Gastrocnemius medialis (tissue), 4 donors: ENCODE data around the gene MARCHF10. TPM values are rescaled to one million over a fixed set of nuclear protein-coding genes. Genes with fewer than 3 reads are reported as not detected.

ENCODE experiments used
- ATAC-seq, 2 donors: fragments of 150-250 bp; one replicate each; pipeline ENCODE4 v1.9.1; 2016
- DNase-seq, 2 donors: peaks; one replicate each; pipeline ENCODE4 v3.0.0-alpha.2; 2019
- H3K27ac ChIP-seq, 4 donors: fragments of 200-600 bp; sonication (generic); 1 replicate in 1 of 4; 2 replicates in 3 of 4; pipeline ENCODE4 v1.5.1; 2016 to 2018; ENCODE audit warnings: mild to moderate bottlenecking in 2 of 4, moderate library complexity in 1 of 4
- H3K27me3 ChIP-seq, 3 donors: fragments of 200-600 bp; sonication (generic) in 2 of 3; 1 replicate in 1 of 3; 2 replicates in 2 of 3; pipeline versions ENCODE4 v1.5.1 to v1.6.0; 2016 to 2019; ENCODE audit warnings: mild to moderate bottlenecking in 1 of 3, moderate library complexity in 1 of 3
- H3K36me3 ChIP-seq, 2 donors: fragments of 200-600 bp; sonication (generic) in 1 of 2; one replicate each; pipeline ENCODE4 v1.5.1; 2017 to 2018
- H3K4me1 ChIP-seq, 2 donors: fragments of 200-600 bp; sonication (generic) in 1 of 2; one replicate each; pipeline ENCODE4 v1.5.1; 2016 to 2017; ENCODE audit warnings: mild to moderate bottlenecking in 2 of 2
- H3K4me3 ChIP-seq, 4 donors: fragments of 200-600 bp; sonication (generic) in 3 of 4; 1 replicate in 1 of 4; 2 replicates in 3 of 4; pipeline ENCODE4 v1.5.1; 2016 to 2019; ENCODE audit warnings: mild to moderate bottlenecking in 2 of 4
- H3K9me3 ChIP-seq, 3 donors: fragments of 200-600 bp; sonication (generic) in 2 of 3; 1 replicate in 1 of 3; 2 replicates in 2 of 3; pipeline ENCODE4 v1.5.1; 2016 to 2019
- CTCF ChIP-seq, 5 experiments: fragments of 450-650 bp in 3 of 5; fragments of 200-600 bp in 2 of 5; sonication (generic) in 2 of 5; IDR thresholded peaks in 4 of 5; conservative IDR thresholded peaks in 1 of 5; 1 replicate in 4 of 5; 2 replicates in 1 of 5; pipeline ENCODE4 v1.5.1; 2016 to 2019; ENCODE audit warnings: antibody characterized with exemption in 5 of 5, mild to moderate bottlenecking in 3 of 5, moderate library complexity in 3 of 5
- POLR2A ChIP-seq, 2 donors: fragments of 450-650 bp; IDR thresholded peaks; one replicate each; pipeline ENCODE4 v1.6.1; 2017; ENCODE audit warnings: antibody characterized with exemption in 2 of 2, mild to moderate bottlenecking in 2 of 2, moderate library complexity in 2 of 2
- in situ Hi-C, 4 donors: fragments of 200-750 bp; cut with MboI; loops; one replicate each; pipeline versions ENCODE4 v1.15.0 to v1.8.0; 2017; ENCODE audit warnings: low sequenced_read_pairs in 4 of 4
- intact Hi-C: fragments of 100-400 bp; cut with DNase I; formaldehyde crosslinking; loops from one replicate; pipeline ENCODE4 v1.15.1; 2023; ENCODE audit warnings: low total_unique reads
- total RNA-seq, 4 donors: library from RNA; depleted of rRNA; stranded (reverse); fragments of >200 nt; gene quantifications; one replicate each; pipeline versions ENCODE4 v1.1.0 to v1.2.3, GENCODE V29; 2016

The MARCHF10 gene
- total RNA-seq, 4 donors from 2014 or later, result not detected

DNA sequence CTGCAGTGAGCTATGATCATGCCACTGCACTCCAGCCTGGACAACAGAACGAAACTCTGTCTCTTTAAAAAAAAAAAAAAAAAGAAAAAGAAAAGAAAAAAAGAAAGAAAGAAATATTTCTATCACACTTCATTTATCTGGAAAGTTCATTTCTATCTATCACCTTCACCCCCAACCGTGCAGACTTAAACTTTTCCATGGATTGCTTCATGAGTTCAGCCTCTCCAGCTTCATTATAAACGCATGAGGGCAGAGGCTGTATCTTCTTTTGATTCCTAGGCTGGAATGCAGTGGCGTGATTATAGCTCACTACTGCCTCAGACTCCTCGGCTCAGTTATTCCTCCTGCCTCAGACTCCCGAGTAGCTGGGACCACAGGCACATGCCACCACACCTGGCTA is 152.5 kb downstream of the MARCHF10 start:
- Histone ChIP-seq H3K36me3 (no peaks in the 10 kb centered on the region), H3K27me3 (peaks cover 4 to 11% (median 10%) of the 10 kb centered on the region in 3 donors), H3K4me3 (no peak overlapping the region), H3K27ac (no peak overlapping the region), H3K9me3 (no peaks in the 10 kb centered on the region), H3K4me1 (peaks cover 14 to 25% of the 10 kb centered on the region in 2 donors)
- intact Hi-C loops (no loop called here), in situ Hi-C loops (loop anchor here in 1 of 4 donors (25.0 kb wide), 1 partner anchor 157 kb away; the partner anchor contains the start of gene MARCHF10)
- TF ChIP-seq CTCF (IDR thresholded peaks at IDR 0.05 in 4 of 5, conservative IDR thresholded peaks at IDR 0.05 in 1 of 5) (no peak), POLR2A (IDR thresholded peaks at IDR 0.05) (no peak)
- DNase-seq, result no peak
- ATAC-seq, result no peak

DNA sequence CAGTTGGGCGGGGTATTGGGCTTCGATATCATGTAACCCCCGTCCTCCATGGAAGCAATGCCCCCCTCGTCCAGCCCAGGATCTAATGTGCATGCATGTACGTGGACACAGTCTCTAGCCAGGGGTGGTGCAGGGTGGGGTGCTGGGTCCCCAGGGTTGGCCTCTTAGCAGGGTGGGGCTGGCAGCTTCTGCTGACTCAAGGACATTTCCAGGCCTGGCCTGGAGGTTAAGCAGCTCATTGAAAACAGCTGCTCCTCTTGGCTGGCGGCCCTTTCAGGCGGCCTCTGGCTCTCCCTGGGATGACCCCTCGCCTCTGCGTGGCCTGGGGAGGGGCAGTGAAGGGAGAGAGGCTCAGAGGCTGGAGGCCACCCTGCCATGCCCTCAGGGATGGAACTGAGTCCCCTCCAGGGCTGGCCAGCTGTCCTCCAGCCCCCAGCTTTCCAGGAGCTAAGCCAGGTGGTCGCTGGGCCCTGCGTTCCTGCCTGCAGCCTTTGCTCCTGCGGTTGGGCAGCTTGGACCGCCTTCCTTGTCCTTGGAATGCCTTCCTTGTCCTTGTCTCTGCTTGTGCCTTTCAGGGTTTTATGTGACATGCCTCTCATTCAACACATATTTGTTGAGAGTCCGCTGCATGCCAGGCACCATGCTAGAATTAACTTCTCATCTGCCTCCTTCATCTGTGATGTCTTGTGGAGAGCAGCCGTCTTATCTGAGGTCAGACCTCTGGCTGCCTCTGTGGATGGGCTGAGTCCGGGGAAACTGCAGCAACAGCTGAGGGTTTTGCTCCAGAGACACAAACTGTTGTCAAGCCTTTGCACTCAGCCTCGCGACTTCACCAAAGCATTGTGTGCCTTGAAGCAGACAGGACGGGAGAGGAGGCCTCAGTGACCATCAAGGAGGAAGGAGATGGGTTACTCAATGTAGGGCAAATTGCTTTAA is 154.0 kb downstream of the MARCHF10 start:
- Histone ChIP-seq H3K36me3 (no peaks in the 10 kb centered on the region), H3K27ac (no peak overlapping the region), H3K4me1 (peaks cover 14 to 25% of the 10 kb centered on the region in 2 donors), H3K4me3 (peak overlapping the region in 1 of 4 donors; percentile 54), H3K27me3 (peaks cover 4 to 11% (median 10%) of the 10 kb centered on the region in 3 donors), H3K9me3 (no peaks in the 10 kb centered on the region)
- intact Hi-C loops (no loop called here), in situ Hi-C loops (loop anchor here in 1 of 4 donors (25.0 kb wide), 1 partner anchor 158 kb away; the partner anchor contains the start of gene MARCHF10)
- TF ChIP-seq POLR2A (IDR thresholded peaks at IDR 0.05) (no peak), CTCF (IDR thresholded peaks at IDR 0.05 in 4 of 5, conservative IDR thresholded peaks at IDR 0.05 in 1 of 5) (no peak)
- DNase-seq, result peak in 1 of 2 donors; percentile 43
- peak in 1 of 2 donors; percentile 45 for ATAC-seq

GRCh38 chr17:62653002-62653825 is 154.9 kb downstream of the MARCHF10 start:
- TF ChIP-seq POLR2A (IDR thresholded peaks at IDR 0.05), result no peak
- intact Hi-C loops (no loop called here), in situ Hi-C loops (loop anchor here in 1 of 4 donors (25.0 kb wide), 1 partner anchor 159 kb away; the partner anchor contains the start of gene MARCHF10)
- Histone ChIP-seq H3K27me3 (peaks cover 4 to 11% (median 10%) of the 10 kb centered on the region in 3 donors), H3K36me3 (no peaks in the 10 kb centered on the region), H3K4me1 (peaks cover 14 to 25% of the 10 kb centered on the region in 2 donors), H3K27ac (peak overlapping the region in 3 of 4 donors; percentile 20 to 45 (median 35)), H3K9me3 (no peaks in the 10 kb centered on the region), H3K4me3 (peak overlapping the region; percentile 48 to 55 (median 52))
- no peak for DNase-seq
- peak; percentile 33 to 59 for ATAC-seq

- H3K27me3 ChIP-seq, result peaks cover 4 to 11% (median 10%) of the 10 kb centered on the region in 3 donors
- H3K36me3 ChIP-seq, result no peaks in the 10 kb centered on the region
- no peak for TF ChIP-seq CTCF (IDR thresholded peaks at IDR 0.05 in 4 of 5, conservative IDR thresholded peaks at IDR 0.05 in 1 of 5)
- TF ChIP-seq POLR2A (IDR thresholded peaks at IDR 0.05), result no peak
- H3K4me3 ChIP-seq, result peak overlapping the region; percentile 48 to 55 (median 52)
- no peaks in the 10 kb centered on the region for H3K9me3 ChIP-seq
- intact Hi-C loops (no loop called here), in situ Hi-C loops (loop anchor here in 1 of 4 donors (25.0 kb wide), 1 partner anchor 160 kb away; the partner anchor contains the start of gene MARCHF10)
- peak; percentile 40 to 46 for ATAC-seq
- H3K4me1 ChIP-seq, result peaks cover 14 to 25% of the 10 kb centered on the region in 2 donors
- no peak for DNase-seq
- peak overlapping the region in 3 of 4 donors; percentile 20 to 45 (median 35) for H3K27ac ChIP-seq
These were observed 155.7 kb downstream of the MARCHF10 start for GRCh38 chr17:62652251-62653001.

Other genes with a start within 250 kb of the MARCHF10 start
- 10 to 100 TPM in 1 of 4 donors, 1 to 10 TPM in 3; 4.8 to 15.0 (median 5.5) TPM for gene MRC2, start 180.6 kb downstream of the MARCHF10 start, total RNA-seq
- gene TANC2, start 157.9 kb upstream of the MARCHF10 start, total RNA-seq, result 1 to 10 TPM; 1.9 to 7.1 (median 4.9) TPM